ENCODE measurements around the gene CUL3. TPM values are rescaled to one million over a fixed set of nuclear protein-coding genes. Genes with fewer than 3 reads are reported as not detected.
"Not testable (repeated sequence)": the region's sequence is repeated elsewhere in the genome, so short reads cannot be mapped to it uniquely, and the experiment has no call there.

CUL3 gene
- total RNA-seq, 1 donor from 2014 or later, result 104 TPM

- H3K27ac Mint-ChIP-seq, result no peak overlapping the region
- no peak for TF ChIP-seq CTCF (IDR thresholded peaks at IDR 0.05; ENCODE audit: unreplicated experiment)
- no peak for DNase-seq (ENCODE audit: low spot score, unreplicated experiment)
- peaks cover 11% of the 10 kb centered on the region for H3K36me3 Mint-ChIP-seq (ENCODE audit: insufficient read depth)
- peaks cover 4% of the 10 kb centered on the region for H3K4me1 Mint-ChIP-seq (ENCODE audit: low read depth)
- H3K9me3 Mint-ChIP-seq (ENCODE audit: low read depth), result peaks cover 2% of the 10 kb centered on the region
- no peaks in the 10 kb centered on the region for H3K27me3 Mint-ChIP-seq
- no peak overlapping the region for H3K4me3 Mint-ChIP-seq (ENCODE audit: low read depth)
These were observed 66.2 kb downstream of the CUL3 start for GRCh38 chr2:224518806-224519580.

GRCh38 chr2:224517963-224518362 is 67.2 kb downstream of the CUL3 start:
- DNase-seq (ENCODE audit: low spot score, unreplicated experiment), result no peak
- Mint-ChIP-seq H3K4me1 (ENCODE audit: low read depth) (no peaks in the 10 kb centered on the region), H3K36me3 (ENCODE audit: insufficient read depth) (peaks cover 13% of the 10 kb centered on the region), H3K27ac (no peak overlapping the region), H3K27me3 (no peaks in the 10 kb centered on the region), H3K9me3 (ENCODE audit: low read depth) (peaks cover 2% of the 10 kb centered on the region), H3K4me3 (ENCODE audit: low read depth) (no peak overlapping the region)
- TF ChIP-seq CTCF (IDR thresholded peaks at IDR 0.05; ENCODE audit: unreplicated experiment), result no peak

GRCh38 chr2:224516393-224516792 is 68.8 kb downstream of the CUL3 start:
- not testable (repeated sequence) for H3K4me3 Mint-ChIP-seq (ENCODE audit: low read depth); DNase-seq (ENCODE audit: low spot score, unreplicated experiment); H3K27me3 Mint-ChIP-seq; H3K4me1 Mint-ChIP-seq (ENCODE audit: low read depth); H3K9me3 Mint-ChIP-seq (ENCODE audit: low read depth)
- peaks cover 16% of the 10 kb centered on the region for H3K36me3 Mint-ChIP-seq (ENCODE audit: insufficient read depth)
- peak overlapping the region; percentile 67 for H3K27ac Mint-ChIP-seq

- DNase-seq (ENCODE audit: low spot score, unreplicated experiment), result no peak
- H3K4me1 Mint-ChIP-seq (ENCODE audit: low read depth), result no peaks in the 10 kb centered on the region
- H3K4me3 Mint-ChIP-seq (ENCODE audit: low read depth), result no peak overlapping the region
- H3K36me3 Mint-ChIP-seq (ENCODE audit: insufficient read depth), result peaks cover 16% of the 10 kb centered on the region
- H3K9me3 Mint-ChIP-seq (ENCODE audit: low read depth), result peaks cover 2% of the 10 kb centered on the region
- TF ChIP-seq CTCF (IDR thresholded peaks at IDR 0.05; ENCODE audit: unreplicated experiment), result no peak
- peak overlapping the region; percentile 24 for H3K27ac Mint-ChIP-seq
- H3K27me3 Mint-ChIP-seq, result no peaks in the 10 kb centered on the region
These were observed 71.2 kb downstream of the CUL3 start for GRCh38 chr2:224513991-224514390.

- H3K4me3 Mint-ChIP-seq (ENCODE audit: low read depth), result no peak overlapping the region
- no peak for DNase-seq (ENCODE audit: low spot score, unreplicated experiment)
- H3K36me3 Mint-ChIP-seq (ENCODE audit: insufficient read depth), result peaks cover 22% of the 10 kb centered on the region
- H3K27me3 Mint-ChIP-seq, result no peaks in the 10 kb centered on the region
- H3K27ac Mint-ChIP-seq, result no peak overlapping the region
- no peaks in the 10 kb centered on the region for H3K9me3 Mint-ChIP-seq (ENCODE audit: low read depth)
- H3K4me1 Mint-ChIP-seq (ENCODE audit: low read depth), result no peaks in the 10 kb centered on the region
- no peak for TF ChIP-seq CTCF (IDR thresholded peaks at IDR 0.05; ENCODE audit: unreplicated experiment)
These were observed 77.4 kb downstream of the CUL3 start for GRCh38 chr2:224507789-224508188.

GRCh38 chr2:224506494-224506893 is 78.7 kb downstream of the CUL3 start:
- no peaks in the 10 kb centered on the region for H3K9me3 Mint-ChIP-seq (ENCODE audit: low read depth)
- no peak overlapping the region for H3K4me3 Mint-ChIP-seq (ENCODE audit: low read depth)
- no peaks in the 10 kb centered on the region for H3K4me1 Mint-ChIP-seq (ENCODE audit: low read depth)
- no peaks in the 10 kb centered on the region for H3K27me3 Mint-ChIP-seq
- H3K36me3 Mint-ChIP-seq (ENCODE audit: insufficient read depth), result peaks cover 21% of the 10 kb centered on the region
- no peak overlapping the region for H3K27ac Mint-ChIP-seq
- no peak for DNase-seq (ENCODE audit: low spot score, unreplicated experiment)
- TF ChIP-seq CTCF (IDR thresholded peaks at IDR 0.05; ENCODE audit: unreplicated experiment), result no peak
